Thoracic aorta (tissue), 2 donors: Measurements from ENCODE around the gene MUC5AC. TPM values are rescaled to one million over a fixed set of nuclear protein-coding genes. Genes with fewer than 3 reads are reported as not detected.

Source experiments
- ATAC-seq: fragments of 150-250 bp; one replicate; pipeline ENCODE4 v1.8.0; 2017; ENCODE audit warnings: low read depth; ENCODE audit not compliant: insufficient number of reproducible peaks, low FRiP score
- DNase-seq: peaks from one replicate; pipeline ENCODE4 v3.0.0-alpha.2; 2020; ENCODE audit warnings: low spot score
- H3K27ac ChIP-seq, 2 donors: fragments of 200-600 bp; sonication (generic); 1 replicate in 1 of 2; 2 replicates in 1 of 2; pipeline ENCODE4 v1.5.1; 2016; ENCODE audit warnings: mild to moderate bottlenecking in 2 of 2, moderate library complexity in 2 of 2
- H3K27me3 ChIP-seq: fragments of 200-600 bp; sonication (generic); replicated peaks from 2 replicates; pipeline ENCODE4 v1.6.0; 2016; ENCODE audit warnings: mild to moderate bottlenecking; ENCODE audit not compliant: insufficient read depth
- H3K36me3 ChIP-seq: fragments of 200-600 bp; sonication (generic); one replicate; pipeline ENCODE4 v1.5.1; 2016
- H3K4me1 ChIP-seq, 2 donors: fragments of 200-600 bp; sonication (generic); 1 replicate in 1 of 2; 2 replicates in 1 of 2; pipeline versions ENCODE4 v1.5.1 to v1.6.0; 2016; ENCODE audit warnings: low read depth in 2 of 2, mild to moderate bottlenecking in 1 of 2; ENCODE audit not compliant: control insufficient read depth in 1 of 2
- H3K4me3 ChIP-seq: fragments of 200-600 bp; sonication (generic); 2 replicates; pipeline ENCODE4 v1.5.1; 2016; ENCODE audit warnings: mild to moderate bottlenecking
- H3K9me3 ChIP-seq: fragments of 200-600 bp; sonication (generic); 2 replicates; pipeline ENCODE4 v1.5.1; 2016
- CTCF ChIP-seq: fragments of 200-600 bp; sonication (generic); IDR thresholded peaks from one replicate; pipeline ENCODE4 v1.5.1; 2019; ENCODE audit warnings: antibody characterized with exemption
- total RNA-seq, 2 donors: library from RNA; depleted of rRNA; stranded (reverse); fragments of >200 nt; gene quantifications; one replicate each; pipeline versions ENCODE4 v1.1.0 to v1.2.3, GENCODE V29; 2016

The MUC5AC gene
- total RNA-seq, 2 donors from 2014 or later: 45.9 TPM; not detected in 1

DNA sequence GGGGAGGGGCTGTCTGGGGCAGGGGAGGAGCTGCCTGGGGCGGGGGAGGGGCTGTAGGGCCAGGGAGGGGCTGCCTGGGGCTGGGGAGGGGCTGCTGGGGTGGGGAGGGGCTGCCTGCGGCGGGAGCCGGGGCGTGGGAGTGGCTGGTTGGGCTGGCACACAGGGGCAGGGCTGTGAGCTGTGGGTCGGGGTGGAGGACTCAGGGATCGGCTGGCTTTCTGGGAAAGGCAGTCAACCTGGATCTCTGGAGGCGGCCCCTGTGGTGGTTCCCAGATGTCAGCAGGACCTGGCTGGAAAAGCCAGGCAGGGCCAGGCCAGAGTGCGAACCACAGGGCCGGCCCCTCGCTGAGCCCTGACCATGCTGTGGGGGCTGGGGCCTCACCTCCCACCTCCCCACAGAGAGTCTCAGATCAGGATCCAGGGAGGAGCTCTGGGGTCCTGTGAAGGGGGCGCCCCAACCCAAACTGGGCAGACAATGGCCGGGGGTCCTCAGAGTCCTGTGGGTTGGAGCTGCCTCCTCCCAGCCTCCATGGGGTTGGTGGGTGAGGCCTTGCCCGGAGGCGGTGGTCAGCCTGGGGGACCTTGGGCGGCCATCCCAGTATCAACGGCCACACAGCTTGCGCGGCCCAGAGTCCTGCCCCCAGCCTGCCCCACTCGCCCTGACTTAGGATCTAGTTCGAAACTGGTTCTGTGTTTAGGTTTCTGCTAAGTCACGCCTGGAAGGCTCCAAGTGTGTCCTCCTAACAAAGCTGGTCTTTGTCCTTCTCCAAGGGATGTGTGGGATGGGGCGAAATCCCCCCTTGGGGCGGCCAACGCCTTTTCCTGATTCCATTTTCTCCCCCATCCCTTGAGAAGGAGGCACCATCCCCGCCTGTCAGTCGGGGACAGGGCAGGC is 67.0 kb downstream of the MUC5AC start:
- no peaks in the 10 kb centered on the region for H3K36me3 ChIP-seq
- DNase-seq (no peak), ATAC-seq (no peak)
- H3K4me3 ChIP-seq: no peak overlapping the region
- H3K9me3 ChIP-seq: no peaks in the 10 kb centered on the region
- no peaks in the 10 kb centered on the region for H3K4me1 ChIP-seq
- H3K27me3 ChIP-seq: no peaks in the 10 kb centered on the region
- no peak for TF ChIP-seq CTCF
- no peak overlapping the region for H3K27ac ChIP-seq

GRCh38 chr11:1225386-1226225 is 67.9 kb downstream of the MUC5AC start:
- Histone ChIP-seq H3K36me3 (no peaks in the 10 kb centered on the region), H3K4me3 (no peak overlapping the region), H3K9me3 (no peaks in the 10 kb centered on the region), H3K4me1 (no peaks in the 10 kb centered on the region), H3K27me3 (no peaks in the 10 kb centered on the region), H3K27ac (no peak overlapping the region)
- DNase-seq (no peak), ATAC-seq (no peak)
- TF ChIP-seq CTCF: no peak

GRCh38 chr11:1226226-1226985 is 68.7 kb downstream of the MUC5AC start:
- H3K27me3 ChIP-seq: no peaks in the 10 kb centered on the region
- DNase-seq (no peak), ATAC-seq (no peak)
- no peaks in the 10 kb centered on the region for H3K9me3 ChIP-seq
- H3K4me3 ChIP-seq: no peak overlapping the region
- no peak overlapping the region for H3K27ac ChIP-seq
- no peaks in the 10 kb centered on the region for H3K4me1 ChIP-seq
- TF ChIP-seq CTCF: no peak
- no peaks in the 10 kb centered on the region for H3K36me3 ChIP-seq

- Histone ChIP-seq H3K9me3 (no peaks in the 10 kb centered on the region), H3K36me3 (no peaks in the 10 kb centered on the region), H3K4me3 (no peak overlapping the region), H3K27ac (no peak overlapping the region), H3K4me1 (no peaks in the 10 kb centered on the region), H3K27me3 (no peaks in the 10 kb centered on the region)
- ATAC-seq (no peak), DNase-seq (no peak)
- no peak for TF ChIP-seq CTCF
These were observed 69.3 kb downstream of the MUC5AC start for GRCh38 chr11:1226986-1227550.
